Activated T-cell treated with anti-CD3 and anti-CD28 coated beads for 48 hours (primary cell): ENCODE measurements around the gene PDLIM1.
A peak's percentile ranks its signal among the peaks of the same experiment; 100 is the strongest.

Experiments
- DNase-seq: peaks from one replicate; pipeline ENCODE4 v3.0.0-alpha.2; 2020; ENCODE audit warnings: low read depth

The PDLIM1 gene

GRCh38 chr10:95314192-95314918 lies 23.6 kb upstream of the PDLIM1 start:
- DNase-seq, result no peak

- DNase-seq, result no peak
Measured at GRCh38 chr10:95312986-95313495, 22.2 kb upstream of the PDLIM1 start.

DNA sequence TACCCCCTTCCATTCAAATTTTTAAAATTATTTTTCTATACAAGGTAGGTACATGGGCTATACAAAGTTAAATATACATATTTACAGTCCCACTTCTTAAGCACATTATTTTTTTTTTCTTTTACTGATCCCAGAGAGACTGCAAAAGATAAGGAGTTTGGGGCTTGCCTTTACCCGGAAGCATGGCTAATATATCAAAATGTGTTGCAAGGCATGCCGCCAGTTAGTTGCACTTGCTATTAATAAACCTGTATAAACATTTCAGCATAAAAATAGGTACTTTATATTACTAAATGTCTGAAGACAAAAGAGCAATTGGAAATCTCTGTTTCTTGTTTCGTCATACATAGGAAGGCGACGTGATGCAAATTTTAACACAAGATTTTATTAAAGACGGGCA lies 21.5 kb upstream of the PDLIM1 start:
- DNase-seq, result no peak

GRCh38 chr10:95309958-95310357 lies 19.2 kb upstream of the PDLIM1 start:
- no peak for DNase-seq

GRCh38 chr10:95308389-95309302 lies 17.8 kb upstream of the PDLIM1 start:
- no peak for DNase-seq

GRCh38 chr10:95306851-95307250 lies 16.0 kb upstream of the PDLIM1 start:
- no peak for DNase-seq

GRCh38 chr10:95306318-95306650 lies 15.5 kb upstream of the PDLIM1 start:
- no peak for DNase-seq

- DNase-seq, result no peak
Measured at GRCh38 chr10:95305606-95306317, 15.0 kb upstream of the PDLIM1 start.

DNA sequence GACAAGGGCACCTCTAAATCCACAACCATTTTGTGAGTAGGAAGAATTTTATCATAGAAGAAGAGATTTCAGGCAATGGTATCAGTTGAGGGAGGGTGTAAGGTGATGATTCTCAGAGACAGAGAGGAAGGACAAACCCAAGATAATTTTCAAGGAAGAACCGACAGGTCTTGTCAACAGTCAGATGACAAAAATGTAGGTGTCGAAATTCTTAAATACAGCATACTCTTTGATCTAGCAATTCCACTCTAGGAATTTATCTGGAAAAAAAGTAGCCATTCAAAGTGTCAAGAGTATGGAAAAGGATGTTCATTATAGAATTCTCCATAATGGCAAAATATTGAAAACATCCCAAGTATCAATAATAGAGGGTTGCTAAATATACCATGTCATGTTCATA lies 14.2 kb upstream of the PDLIM1 start:
- no peak for DNase-seq

GRCh38 chr10:95304463-95304862 lies 13.7 kb upstream of the PDLIM1 start:
- no peak for DNase-seq

DNA sequence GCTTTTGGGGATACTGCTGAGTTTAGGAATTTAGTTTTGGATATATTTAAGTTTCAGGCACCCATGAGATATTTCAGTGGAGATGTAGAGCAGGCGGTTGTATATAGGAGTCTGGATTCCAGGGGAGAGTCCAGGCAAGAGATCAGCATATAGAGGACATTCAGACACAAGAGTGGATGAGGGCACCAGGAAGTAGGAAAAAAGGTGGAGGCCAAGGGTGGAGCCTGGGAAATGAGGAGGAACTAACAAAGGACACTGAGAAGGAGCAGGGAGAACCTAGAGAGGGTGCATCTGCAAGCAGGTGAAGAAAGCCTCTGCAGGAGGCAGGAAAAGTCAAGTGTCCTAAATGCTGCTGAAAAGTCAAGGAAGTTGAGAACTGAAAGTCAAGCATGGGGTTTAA lies 13.1 kb upstream of the PDLIM1 start:
- DNase-seq, result no peak

GRCh38 chr10:95303535-95303934 lies 12.7 kb upstream of the PDLIM1 start:
- DNase-seq, result no peak

GRCh38 chr10:95300022-95300539 lies 9.3 kb upstream of the PDLIM1 start:
- no peak for DNase-seq

- DNase-seq, result no peak
Measured at GRCh38 chr10:95297402-95297801, 6.6 kb upstream of the PDLIM1 start.

- DNase-seq, result no peak
Measured at GRCh38 chr10:95296764-95297163, 6.0 kb upstream of the PDLIM1 start.

GRCh38 chr10:95295031-95295755 lies 4.4 kb upstream of the PDLIM1 start:
- DNase-seq, result peak; percentile 33

- DNase-seq, result no peak
Measured at GRCh38 chr10:95293631-95294030, 2.8 kb upstream of the PDLIM1 start.

DNA sequence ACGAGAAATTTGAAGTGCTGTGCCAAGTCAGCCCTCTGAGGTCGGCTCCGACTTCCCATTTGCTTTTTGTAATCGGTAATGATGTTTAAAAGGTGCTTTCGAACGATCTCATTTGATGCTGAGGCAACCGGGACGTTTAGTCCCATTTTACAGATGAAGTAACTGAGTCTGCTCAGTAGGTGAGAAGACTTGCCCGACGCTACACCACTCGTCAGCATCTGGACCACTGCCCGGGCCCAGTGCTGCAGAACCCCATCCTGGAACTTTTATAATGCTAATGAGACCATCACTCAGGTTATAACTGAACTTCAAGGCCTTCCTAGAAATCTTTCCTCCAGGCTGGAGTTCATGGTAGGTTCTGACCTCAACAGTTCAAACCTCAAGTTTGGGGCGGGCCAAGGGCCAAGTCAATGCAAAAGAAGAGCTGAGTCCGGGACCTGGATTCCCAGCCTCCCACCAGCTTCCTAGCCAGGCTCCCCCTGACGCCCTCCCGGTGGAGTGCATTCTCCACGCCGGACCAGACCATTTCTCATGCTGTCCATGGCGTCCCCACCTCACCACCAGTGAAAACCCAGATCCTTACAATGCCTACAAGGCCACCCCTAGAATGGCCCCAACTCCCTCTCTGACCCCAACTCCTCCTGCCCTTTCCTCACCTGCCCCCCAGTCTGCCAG lies 699 bp upstream of the PDLIM1 start:
- DNase-seq, result no peak

DNA sequence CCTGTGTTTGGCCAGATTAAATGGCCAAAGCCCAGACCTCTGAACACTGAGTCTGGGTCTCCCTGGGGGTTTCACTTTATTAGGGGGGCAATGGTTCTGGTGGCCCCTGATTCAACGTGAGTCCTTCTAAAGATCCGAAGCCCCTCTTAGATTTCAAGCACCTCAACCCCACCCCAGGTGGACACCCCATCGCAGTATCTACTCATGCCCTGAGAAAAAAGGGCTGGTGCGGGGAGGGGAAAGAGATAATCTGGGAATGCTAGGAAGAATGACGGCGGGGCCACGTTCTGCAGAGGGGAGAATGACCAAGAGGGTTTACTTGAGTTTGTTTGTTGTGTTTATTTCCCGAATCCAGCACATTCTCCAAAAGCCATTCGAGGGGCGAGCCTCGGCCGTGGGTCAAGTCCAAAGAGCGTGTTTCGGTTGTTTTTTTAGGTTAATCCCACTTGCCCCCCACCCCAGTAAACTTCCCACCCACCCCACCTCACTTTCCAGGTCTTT lies 832 bp downstream of the PDLIM1 start:
- DNase-seq, result no peak

GRCh38 chr10:95289003-95289920 lies 1.5 kb downstream of the PDLIM1 start:
- no peak for DNase-seq
